ENCODE data around the gene LMNB1. TPM values are rescaled to one million over a fixed set of nuclear protein-coding genes. Genes with fewer than 3 reads are reported as not detected.

LMNB1 gene
- total and polyA plus RNA-seq, 2 of the 13 experiments (the other 11 are each of a cell fraction or from before 2014, with no cell fraction given), result 12.5 to 159 TPM

DNA sequence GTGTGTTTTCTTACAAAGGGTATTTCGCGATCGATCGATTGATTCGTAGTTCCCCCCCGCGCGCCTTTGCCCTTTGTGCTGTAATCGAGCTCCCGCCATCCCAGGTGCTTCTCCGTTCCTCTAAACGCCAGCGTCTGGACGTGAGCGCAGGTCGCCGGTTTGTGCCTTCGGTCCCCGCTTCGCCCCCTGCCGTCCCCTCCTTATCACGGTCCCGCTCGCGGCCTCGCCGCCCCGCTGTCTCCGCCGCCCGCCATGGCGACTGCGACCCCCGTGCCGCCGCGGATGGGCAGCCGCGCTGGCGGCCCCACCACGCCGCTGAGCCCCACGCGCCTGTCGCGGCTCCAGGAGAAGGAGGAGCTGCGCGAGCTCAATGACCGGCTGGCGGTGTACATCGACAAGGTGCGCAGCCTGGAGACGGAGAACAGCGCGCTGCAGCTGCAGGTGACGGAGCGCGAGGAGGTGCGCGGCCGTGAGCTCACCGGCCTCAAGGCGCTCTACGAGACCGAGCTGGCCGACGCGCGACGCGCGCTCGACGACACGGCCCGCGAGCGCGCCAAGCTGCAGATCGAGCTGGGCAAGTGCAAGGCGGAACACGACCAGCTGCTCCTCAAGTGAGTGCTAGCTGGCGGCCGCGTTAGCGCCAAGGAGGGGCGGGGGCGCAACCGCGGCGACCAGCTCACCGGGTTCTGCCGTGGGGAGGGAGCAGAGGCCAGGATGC is 480 bp downstream of the LMNB1 start (continued):
- TF ChIP-seq, protein P1, sequence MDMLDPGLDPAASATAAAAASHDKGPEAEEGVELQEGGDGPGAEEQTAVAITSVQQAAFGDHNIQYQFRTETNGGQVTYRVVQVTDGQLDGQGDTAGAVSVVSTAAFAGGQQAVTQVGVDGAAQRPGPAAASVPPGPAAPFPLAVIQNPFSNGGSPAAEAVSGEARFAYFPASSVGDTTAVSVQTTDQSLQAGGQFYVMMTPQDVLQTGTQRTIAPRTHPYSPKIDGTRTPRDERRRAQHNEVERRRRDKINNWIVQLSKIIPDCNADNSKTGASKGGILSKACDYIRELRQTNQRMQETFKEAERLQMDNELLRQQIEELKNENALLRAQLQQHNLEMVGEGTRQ (IDR thresholded peaks at IDR 0.05; ENCODE audit: low read depth, low read length), result no peak
- TF ChIP-seq, protein P1 (CRISPR knock-in tag; IDR thresholded peaks at IDR 0.05; ENCODE audit: borderline replicate concordance), result 0 out of 2 replicates have a peak, but pooled peaks have one; percentile 8
- TF ChIP-seq, protein P2, sequence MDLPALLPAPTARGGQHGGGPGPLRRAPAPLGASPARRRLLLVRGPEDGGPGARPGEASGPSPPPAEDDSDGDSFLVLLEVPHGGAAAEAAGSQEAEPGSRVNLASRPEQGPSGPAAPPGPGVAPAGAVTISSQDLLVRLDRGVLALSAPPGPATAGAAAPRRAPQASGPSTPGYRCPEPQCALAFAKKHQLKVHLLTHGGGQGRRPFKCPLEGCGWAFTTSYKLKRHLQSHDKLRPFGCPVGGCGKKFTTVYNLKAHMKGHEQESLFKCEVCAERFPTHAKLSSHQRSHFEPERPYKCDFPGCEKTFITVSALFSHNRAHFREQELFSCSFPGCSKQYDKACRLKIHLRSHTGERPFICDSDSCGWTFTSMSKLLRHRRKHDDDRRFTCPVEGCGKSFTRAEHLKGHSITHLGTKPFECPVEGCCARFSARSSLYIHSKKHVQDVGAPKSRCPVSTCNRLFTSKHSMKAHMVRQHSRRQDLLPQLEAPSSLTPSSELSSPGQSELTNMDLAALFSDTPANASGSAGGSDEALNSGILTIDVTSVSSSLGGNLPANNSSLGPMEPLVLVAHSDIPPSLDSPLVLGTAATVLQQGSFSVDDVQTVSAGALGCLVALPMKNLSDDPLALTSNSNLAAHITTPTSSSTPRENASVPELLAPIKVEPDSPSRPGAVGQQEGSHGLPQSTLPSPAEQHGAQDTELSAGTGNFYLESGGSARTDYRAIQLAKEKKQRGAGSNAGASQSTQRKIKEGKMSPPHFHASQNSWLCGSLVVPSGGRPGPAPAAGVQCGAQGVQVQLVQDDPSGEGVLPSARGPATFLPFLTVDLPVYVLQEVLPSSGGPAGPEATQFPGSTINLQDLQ (CRISPR knock-in tag; IDR thresholded peaks at IDR 0.05), result peak; percentile 58; the same call in 1 of the 2 replicates
- TF ChIP-seq, protein P3, sequence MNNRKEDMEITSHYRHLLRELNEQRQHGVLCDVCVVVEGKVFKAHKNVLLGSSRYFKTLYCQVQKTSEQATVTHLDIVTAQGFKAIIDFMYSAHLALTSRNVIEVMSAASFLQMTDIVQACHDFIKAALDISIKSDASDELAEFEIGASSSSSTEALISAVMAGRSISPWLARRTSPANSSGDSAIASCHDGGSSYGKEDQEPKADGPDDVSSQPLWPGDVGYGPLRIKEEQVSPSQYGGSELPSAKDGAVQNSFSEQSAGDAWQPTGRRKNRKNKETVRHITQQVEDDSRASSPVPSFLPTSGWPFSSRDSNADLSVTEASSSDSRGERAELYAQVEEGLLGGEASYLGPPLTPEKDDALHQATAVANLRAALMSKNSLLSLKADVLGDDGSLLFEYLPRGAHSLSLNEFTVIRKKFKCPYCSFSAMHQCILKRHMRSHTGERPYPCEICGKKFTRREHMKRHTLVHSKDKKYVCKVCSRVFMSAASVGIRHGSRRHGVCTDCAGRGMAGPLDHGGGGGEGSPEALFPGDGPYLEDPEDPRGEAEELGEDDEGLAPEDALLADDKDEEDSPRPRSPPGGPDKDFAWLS (CRISPR knock-in tag; IDR thresholded peaks at IDR 0.05; ENCODE audit: borderline replicate concordance), result 0 out of 2 replicates have a peak, but pooled peaks have one; percentile 46
- TF ChIP-seq, protein P4, sequence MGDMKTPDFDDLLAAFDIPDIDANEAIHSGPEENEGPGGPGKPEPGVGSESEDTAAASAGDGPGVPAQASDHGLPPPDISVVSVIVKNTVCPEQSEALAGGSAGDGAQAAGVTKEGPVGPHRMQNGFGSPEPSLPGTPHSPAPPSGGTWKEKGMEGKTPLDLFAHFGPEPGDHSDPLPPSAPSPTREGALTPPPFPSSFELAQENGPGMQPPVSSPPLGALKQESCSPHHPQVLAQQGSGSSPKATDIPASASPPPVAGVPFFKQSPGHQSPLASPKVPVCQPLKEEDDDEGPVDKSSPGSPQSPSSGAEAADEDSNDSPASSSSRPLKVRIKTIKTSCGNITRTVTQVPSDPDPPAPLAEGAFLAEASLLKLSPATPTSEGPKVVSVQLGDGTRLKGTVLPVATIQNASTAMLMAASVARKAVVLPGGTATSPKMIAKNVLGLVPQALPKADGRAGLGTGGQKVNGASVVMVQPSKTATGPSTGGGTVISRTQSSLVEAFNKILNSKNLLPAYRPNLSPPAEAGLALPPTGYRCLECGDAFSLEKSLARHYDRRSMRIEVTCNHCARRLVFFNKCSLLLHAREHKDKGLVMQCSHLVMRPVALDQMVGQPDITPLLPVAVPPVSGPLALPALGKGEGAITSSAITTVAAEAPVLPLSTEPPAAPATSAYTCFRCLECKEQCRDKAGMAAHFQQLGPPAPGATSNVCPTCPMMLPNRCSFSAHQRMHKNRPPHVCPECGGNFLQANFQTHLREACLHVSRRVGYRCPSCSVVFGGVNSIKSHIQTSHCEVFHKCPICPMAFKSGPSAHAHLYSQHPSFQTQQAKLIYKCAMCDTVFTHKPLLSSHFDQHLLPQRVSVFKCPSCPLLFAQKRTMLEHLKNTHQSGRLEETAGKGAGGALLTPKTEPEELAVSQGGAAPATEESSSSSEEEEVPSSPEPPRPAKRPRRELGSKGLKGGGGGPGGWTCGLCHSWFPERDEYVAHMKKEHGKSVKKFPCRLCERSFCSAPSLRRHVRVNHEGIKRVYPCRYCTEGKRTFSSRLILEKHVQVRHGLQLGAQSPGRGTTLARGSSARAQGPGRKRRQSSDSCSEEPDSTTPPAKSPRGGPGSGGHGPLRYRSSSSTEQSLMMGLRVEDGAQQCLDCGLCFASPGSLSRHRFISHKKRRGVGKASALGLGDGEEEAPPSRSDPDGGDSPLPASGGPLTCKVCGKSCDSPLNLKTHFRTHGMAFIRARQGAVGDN (CRISPR knock-in tag; IDR thresholded peaks at IDR 0.05), result peak; percentile 74
- TF ChIP-seq PHF8 (CRISPR knock-in tag; IDR thresholded peaks at IDR 0.05) (peak; percentile 47; the same call in 1 of the 2 replicates), ZNF383 (CRISPR knock-in tag; IDR thresholded peaks at IDR 0.05; ENCODE audit: borderline replicate concordance) (no peak), ZNF44 (CRISPR knock-in tag; IDR thresholded peaks at IDR 0.05) (no peak), ZNF230 (CRISPR knock-in tag; IDR thresholded peaks at IDR 0.05) (0 out of 2 replicates have a peak, but pooled peaks have one; percentile 18), NR2F2 (IDR thresholded peaks at IDR 0.05; ENCODE audit: borderline replicate concordance, low read depth) (peak; percentile 35; the same call in 1 of the 2 replicates), TAF15 (IDR thresholded peaks at IDR 0.05; ENCODE audit: low read depth, low read length, poor library complexity, severe bottlenecking) (peak; percentile 6)
- TF ChIP-seq, protein P5, sequence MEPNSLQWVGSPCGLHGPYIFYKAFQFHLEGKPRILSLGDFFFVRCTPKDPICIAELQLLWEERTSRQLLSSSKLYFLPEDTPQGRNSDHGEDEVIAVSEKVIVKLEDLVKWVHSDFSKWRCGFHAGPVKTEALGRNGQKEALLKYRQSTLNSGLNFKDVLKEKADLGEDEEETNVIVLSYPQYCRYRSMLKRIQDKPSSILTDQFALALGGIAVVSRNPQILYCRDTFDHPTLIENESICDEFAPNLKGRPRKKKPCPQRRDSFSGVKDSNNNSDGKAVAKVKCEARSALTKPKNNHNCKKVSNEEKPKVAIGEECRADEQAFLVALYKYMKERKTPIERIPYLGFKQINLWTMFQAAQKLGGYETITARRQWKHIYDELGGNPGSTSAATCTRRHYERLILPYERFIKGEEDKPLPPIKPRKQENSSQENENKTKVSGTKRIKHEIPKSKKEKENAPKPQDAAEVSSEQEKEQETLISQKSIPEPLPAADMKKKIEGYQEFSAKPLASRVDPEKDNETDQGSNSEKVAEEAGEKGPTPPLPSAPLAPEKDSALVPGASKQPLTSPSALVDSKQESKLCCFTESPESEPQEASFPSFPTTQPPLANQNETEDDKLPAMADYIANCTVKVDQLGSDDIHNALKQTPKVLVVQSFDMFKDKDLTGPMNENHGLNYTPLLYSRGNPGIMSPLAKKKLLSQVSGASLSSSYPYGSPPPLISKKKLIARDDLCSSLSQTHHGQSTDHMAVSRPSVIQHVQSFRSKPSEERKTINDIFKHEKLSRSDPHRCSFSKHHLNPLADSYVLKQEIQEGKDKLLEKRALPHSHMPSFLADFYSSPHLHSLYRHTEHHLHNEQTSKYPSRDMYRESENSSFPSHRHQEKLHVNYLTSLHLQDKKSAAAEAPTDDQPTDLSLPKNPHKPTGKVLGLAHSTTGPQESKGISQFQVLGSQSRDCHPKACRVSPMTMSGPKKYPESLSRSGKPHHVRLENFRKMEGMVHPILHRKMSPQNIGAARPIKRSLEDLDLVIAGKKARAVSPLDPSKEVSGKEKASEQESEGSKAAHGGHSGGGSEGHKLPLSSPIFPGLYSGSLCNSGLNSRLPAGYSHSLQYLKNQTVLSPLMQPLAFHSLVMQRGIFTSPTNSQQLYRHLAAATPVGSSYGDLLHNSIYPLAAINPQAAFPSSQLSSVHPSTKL (CRISPR knock-in tag; IDR thresholded peaks at IDR 0.05), result 0 out of 2 replicates have a peak, but pooled peaks have one; percentile 2
